Hematopoietic multipotent progenitor cell (in vitro differentiated cells): ENCODE results near the gene TRIM38. TPM values are rescaled to one million over a fixed set of nuclear protein-coding genes. Genes with fewer than 3 reads are reported as not detected.
"Not testable (repeated sequence)": the region's sequence is repeated elsewhere in the genome, so short reads cannot be mapped to it uniquely, and the experiment has no call there.

Experiments used
- DNase-seq, 3 donors: peaks; one replicate each; pipeline ENCODE4 v3.0.0-alpha.2; 2011 to 2015; ENCODE audit warnings: low read depth in 2 of 3, low spot score in 2 of 3
- total RNA-seq: library from RNA; depleted of rRNA; stranded (reverse); fragments of >200 nt; gene quantifications from one replicate; pipeline ENCODE4 v1.2.3, GENCODE V29; 2012

TRIM38 gene
- total RNA-seq: 4.8 TPM

DNA sequence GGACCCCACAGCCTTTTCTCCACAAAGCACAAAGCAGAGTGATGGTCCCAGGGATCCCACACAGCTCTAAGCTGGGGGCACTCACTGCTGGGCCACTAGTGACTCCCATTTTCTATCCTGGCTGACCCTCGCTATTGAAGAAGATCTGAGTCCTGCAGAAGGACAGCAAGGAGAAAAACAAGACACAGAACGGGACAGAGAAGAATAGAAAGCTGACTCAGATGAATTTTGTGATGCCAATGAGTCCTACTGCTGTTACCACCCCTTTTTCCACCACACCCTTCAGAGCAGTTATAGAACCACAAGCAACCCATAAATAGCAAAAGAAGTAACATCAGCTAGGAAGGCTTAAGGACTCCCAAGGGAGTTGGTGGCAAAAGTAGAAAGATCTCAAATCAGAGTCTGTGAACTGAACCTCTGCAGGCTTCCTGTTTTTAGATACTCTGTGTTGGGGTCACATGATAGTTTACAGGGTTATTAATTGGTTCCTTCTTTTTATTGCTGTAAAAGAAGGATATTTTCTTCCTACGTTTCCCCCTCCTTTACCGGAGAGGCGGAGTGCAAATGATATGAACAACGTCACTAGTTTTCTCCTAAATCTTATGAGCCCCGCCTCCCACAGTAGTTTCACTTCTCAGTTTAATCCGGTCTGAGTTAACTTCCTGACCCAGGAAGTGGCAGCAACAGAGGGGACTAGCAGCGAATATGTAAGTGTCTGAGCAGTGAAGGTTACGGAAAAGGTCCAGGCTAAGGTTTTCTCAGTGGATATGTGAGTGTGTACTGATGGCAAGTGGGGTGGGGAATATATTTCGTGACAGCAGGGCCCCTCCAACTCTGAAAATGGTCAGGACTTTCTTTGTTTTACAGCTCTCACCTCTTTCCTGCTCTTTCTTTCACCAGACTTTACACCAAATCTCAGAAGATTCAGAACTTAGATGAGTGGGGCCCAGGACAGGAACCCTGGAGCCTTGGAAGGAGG lies at the start of gene TRIM38:
TSS of gene TRIM38 (plus strand) at position 654 of the 979 bp plus-strand sequence. CDS start 3,721 bp downstream, outside the sequence.
- DNase-seq: peak; percentile 57 to 97 (median 92)

- no peak for DNase-seq
Measured at GRCh38 chr6:25913741-25914140, 48.9 kb upstream of the TRIM38 start.

DNA sequence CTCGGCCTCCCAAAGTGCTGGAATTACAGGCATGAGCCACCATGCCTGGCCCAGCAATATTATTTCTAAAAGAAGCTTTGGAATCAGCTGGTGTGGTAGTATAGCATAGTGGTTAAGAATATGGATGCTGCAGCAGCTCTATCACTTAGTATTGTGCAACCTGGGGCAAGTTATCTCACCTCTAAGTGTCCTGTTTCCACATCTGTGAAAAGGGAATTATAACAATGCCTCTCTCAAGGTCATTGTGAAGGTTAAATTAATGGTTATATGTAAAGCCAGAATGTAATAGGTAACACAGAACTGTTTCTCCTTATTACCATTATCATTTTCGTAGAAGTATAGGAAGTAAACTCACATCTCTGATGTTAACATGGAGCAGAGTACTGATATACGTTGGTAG lies 46.3 kb upstream of the TRIM38 start:
- DNase-seq: no peak

DNA sequence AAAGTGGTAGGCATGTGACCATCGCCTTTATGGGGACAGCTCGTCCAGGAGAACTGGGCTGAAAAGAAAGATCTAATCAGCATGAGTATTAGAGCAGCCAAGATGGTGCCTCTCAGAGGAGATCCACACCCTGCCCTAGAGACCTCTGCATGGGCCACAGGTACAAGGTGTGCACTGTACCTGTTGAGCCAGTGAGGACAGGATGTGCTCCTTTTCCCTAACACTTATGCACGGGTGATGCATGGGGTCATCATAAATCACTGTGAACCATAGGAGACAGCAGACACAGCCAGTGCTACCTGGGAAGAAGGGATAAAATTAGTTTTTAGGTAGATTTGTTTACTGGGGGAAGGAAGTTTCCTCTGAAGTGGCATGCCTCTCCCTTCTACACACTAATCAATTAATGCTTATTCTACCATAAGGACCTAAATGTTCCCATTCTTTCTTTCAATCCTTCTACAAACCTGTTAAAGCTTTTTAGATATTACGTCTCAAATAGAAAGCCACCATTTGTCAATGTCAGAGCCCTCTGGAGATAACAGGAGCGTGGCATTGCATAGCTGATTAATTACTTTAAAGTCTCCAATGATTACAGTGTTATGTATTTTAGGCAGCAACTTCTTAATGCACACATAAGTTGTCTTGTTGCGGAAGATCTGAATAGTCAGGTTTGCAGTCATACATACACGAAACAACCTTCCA lies 45.7 kb upstream of the TRIM38 start:
- no peak for DNase-seq

DNA sequence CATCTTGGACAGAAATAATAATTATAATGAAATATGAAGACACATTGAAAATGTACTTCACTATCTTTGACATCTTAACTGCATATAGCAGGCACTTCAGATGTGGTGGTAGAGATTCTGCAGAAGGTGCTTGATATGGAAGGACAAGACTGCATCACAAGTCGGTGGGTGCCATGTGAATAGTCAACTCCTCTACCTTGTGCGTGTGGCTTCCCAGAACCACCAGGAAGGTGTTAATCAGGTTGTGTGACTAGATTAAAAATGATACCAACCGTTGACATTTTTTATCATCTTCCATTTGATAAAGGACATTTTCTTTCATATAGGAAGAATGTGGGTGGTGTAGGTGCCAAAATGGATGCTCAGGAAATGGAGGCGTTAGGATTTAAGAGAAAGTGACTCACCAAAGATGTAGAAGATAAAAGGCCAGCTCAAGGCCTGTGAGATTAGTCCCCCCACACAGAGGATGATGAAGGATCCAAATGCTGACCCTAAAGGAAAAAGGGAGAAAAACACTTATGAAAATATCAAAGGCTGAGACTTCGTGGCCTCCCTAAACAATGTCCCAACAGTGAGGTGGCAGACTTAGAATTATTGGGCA lies 44.4 kb upstream of the TRIM38 start:
- no peak for DNase-seq

GRCh38 chr6:25919657-25920056 lies 42.9 kb upstream of the TRIM38 start:
- no peak for DNase-seq

- DNase-seq: peak in 1 of 3 donors; percentile 28
Measured at GRCh38 chr6:25921525-25922203, 40.9 kb upstream of the TRIM38 start.

- no peak for DNase-seq
Measured at GRCh38 chr6:25922301-25922700, 40.3 kb upstream of the TRIM38 start.

DNA sequence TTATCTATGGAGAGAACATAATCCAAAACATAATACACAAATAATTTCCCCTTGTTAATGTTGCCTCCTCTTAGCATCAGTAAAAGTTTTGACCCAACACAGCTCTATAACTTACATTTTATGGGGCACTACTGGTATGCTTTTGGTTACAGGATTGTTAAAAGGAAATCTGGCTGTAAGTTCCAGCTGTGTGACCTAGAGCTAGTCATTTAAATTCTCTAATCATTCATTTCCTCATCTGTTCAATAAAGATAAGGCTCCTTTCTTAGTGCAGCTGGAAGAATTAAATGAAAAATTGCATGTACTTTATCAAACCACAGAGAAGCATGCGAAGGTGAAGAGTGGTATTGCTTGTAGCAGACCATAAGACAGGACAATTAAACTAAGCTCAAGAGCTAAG lies 36.7 kb upstream of the TRIM38 start:
- DNase-seq: peak in 2 of 3 donors; percentile 13 to 71

DNA sequence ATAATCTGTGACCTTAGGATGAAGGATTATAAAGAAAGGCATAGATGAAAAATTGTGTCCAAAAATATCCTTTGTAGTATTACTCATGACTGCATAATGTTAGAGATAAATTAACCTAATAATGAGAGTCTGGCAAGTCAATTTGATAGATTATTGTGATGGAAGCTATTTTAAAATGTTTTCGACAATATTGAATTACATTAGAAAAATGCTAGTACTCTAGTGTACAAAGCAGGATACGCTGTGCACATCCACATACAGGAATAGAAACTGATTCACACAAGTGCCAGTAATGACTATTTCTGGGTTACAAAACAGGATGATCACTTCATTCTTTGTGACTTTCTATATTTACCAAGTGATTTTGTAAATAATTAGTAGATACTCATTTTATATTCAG lies 35.4 kb upstream of the TRIM38 start:
- DNase-seq: no peak

- peak in 1 of 3 donors; percentile 13 for DNase-seq
Measured at GRCh38 chr6:25927756-25928216, 34.8 kb upstream of the TRIM38 start.

DNA sequence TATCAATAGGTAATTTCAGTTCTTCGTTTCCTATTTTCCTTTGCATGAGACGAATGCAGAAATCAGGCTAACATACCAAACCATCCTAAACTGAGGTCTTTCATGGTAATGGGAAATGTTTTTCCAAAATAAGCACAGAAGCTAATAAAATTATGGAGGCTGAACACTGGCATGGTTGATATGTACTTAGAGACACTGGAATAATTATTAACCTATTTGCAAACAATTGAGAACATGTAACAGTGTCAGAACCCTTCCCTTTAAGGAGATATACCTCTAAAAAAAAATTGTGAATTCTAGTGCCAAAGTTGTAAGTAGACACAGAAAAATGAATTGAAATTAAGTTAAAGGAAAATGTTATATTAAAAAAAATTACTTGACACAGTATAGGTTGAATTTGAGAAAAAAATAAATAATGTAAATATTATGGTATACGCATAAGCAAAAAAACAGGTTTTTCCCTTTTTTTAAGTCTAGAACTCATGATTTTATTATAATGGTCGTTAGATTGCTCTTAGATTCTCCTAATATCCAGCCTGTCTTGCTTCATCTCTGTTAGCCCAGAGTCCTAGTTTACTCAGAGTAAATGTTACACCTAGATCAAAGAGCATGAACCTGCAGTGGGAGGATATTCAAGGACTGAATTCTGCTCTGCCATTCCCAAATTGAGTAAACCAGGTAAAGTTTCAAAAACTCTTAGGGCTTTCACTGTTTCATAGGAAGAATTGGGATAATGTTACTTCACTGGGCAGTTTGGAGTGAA lies 33.9 kb upstream of the TRIM38 start:
- no peak for DNase-seq

DNA sequence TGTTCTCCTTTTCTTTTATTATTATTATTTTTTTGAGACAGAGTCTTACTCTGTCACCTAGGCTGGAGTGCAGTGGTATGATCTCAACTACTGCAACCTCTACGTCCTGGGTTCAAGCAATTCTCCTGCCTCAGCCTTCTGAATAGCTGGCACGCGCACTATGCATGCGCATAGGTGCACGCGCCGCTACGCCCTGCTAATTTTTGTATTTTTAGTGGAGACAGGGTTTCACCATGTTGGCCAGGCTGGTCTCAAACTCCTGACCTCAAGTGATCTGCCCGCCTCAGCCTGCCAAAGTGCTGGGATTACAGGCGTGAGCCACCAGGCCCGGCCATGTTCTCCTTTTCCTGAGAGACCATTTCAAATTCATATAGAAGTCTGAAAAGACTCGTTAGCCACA lies 32.8 kb upstream of the TRIM38 start:
- DNase-seq: not testable (repeated sequence)

DNA sequence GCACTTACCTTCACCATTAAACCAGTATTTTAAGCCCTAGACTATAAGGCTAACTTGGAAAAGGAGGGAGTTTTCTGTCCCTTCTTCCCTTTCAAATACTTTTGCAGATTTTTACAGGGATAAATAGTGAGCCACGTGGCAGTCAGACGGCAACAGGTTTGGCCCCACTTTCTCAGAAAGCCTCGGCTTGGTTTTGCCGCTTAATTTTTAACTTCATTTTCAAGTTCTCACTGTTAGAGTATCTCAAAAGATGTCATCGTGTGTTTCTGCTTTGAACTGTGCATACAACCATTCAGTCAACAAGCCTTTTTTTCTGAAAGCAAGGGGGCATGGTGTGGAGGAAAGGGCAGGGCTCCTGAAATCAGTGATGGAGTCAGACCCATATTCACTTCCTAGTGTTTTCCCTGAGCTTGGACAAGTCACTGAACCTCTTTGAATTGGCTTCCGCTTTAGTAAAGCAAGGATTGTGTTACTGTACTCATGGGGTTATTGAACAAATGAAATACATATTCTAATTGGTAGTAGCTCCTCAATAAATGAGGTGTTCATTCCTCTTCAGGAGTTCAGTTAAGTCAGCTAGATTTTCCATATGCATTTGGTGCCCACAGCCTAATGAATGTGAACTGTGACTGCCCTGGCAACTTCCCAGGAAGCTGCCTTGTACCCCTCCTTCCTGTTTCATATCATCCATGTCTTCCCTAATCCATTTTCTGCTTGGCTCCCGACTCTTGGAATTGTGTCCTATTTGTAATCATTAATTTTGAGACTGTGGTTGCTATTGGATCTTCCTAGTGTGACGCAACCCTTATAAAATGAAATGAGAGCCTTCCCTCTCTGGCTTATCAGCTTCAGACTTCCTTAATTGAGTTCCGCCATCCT lies 31.8 kb upstream of the TRIM38 start, which contains the start of gene SLC17A2:
TSS of gene SLC17A2 (minus strand) at position 160 of the 879 bp plus-strand sequence. CDS start 4,895 bp downstream, outside the sequence.
- no peak for DNase-seq

GRCh38 chr6:25931411-25931709 lies 31.2 kb upstream of the TRIM38 start:
- DNase-seq: no peak

GRCh38 chr6:25934156-25934555 lies 28.4 kb upstream of the TRIM38 start:
- no peak for DNase-seq

DNA sequence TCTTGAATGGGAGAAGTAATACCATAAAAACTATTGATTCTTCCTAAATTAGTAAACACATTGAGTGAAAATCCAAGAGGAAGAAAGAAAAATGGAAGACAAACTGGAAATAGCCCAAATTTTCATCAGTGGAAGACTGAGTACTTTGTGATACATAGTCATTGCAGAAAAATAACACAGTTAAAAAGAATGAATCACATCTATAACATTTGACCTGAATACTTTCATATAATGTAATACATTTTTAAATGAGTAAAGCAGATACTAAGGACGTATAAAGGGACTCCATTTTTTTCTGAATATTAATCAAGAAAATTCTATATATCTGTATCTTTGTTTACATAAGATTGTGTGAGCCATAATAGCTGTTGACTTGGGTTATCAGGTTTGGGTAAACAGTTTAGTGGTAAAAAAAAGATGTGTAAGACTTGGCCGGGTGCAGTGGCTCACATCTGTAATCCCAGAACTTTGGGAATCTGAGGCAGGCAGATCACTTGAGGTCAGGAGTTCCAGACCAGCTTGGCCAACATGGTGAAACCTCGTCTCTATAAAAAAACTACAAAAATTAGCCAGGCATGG lies 27.8 kb upstream of the TRIM38 start:
- no peak for DNase-seq

- DNase-seq: no peak
Measured at GRCh38 chr6:25935953-25936352, 26.6 kb upstream of the TRIM38 start.

GRCh38 chr6:25939593-25939992 lies 23.0 kb upstream of the TRIM38 start:
- DNase-seq: no peak
